GM23338 (cell line): ENCODE results near the gene SERPINE2. TPM values are rescaled to one million over a fixed set of nuclear protein-coding genes. Genes with fewer than 3 reads are reported as not detected.

Experiments used
- ATAC-seq: fragments of 200-7000 bp; cut with Tn5 transposase; 3 replicates; pipeline ENCODE4 v1.9.1; 2020
- DNase-seq: peaks from one replicate; pipeline ENCODE4 v3.0.0-alpha.2; 2015; ENCODE audit warnings: low spot score
- H2AFZ ChIP-seq: fragments of 200-600 bp; sonication (generic); 2 replicates; pipeline ENCODE4 v1.8.0; 2016; ENCODE audit warnings: antibody characterized with exemption, mild to moderate bottlenecking, moderate library complexity
- H3F3A ChIP-seq: fragments of 200-600 bp; sonication (generic); replicated peaks from 2 replicates; pipeline ENCODE4 v1.8.0; 2017; ENCODE audit warnings: antibody characterized with exemption, mixed run types, low read depth
- H3K27ac ChIP-seq: fragments of 200-600 bp; sonication (generic); 2 replicates; pipeline ENCODE4 v1.6.1; 2016; ENCODE audit warnings: low read depth
- H3K27me3 ChIP-seq: fragments of 200-600 bp; sonication (generic); 2 replicates; pipeline ENCODE4 v1.8.0; 2016; ENCODE audit warnings: mild to moderate bottlenecking, mixed run types, moderate library complexity; ENCODE audit not compliant: insufficient read depth
- H3K36me3 ChIP-seq: fragments of 200-600 bp; sonication (generic); 2 replicates; pipeline ENCODE4 v1.8.0; 2016; ENCODE audit warnings: mild to moderate bottlenecking; ENCODE audit not compliant: insufficient read depth
- H3K4me1 ChIP-seq: fragments of 200-600 bp; sonication (generic); 2 replicates; pipeline ENCODE4 v1.8.0; 2016; ENCODE audit warnings: mild to moderate bottlenecking, moderate library complexity; ENCODE audit not compliant: insufficient read depth
- H3K4me2 ChIP-seq: fragments of 200-600 bp; sonication (generic); 2 replicates; pipeline ENCODE4 v1.7.1; 2017; ENCODE audit warnings: mixed run types
- H3K4me3 ChIP-seq: fragments of 200-600 bp; sonication (generic); 2 replicates; pipeline ENCODE4 v1.6.1; 2016; ENCODE audit warnings: mixed run types
- H3K79me2 ChIP-seq: fragments of 200-600 bp; sonication (generic); replicated peaks from 2 replicates; pipeline ENCODE4 v1.8.0; 2017; ENCODE audit warnings: mild to moderate bottlenecking; ENCODE audit not compliant: insufficient read depth
- H3K9me2 ChIP-seq: fragments of 200-600 bp; sonication (generic); 2 replicates; pipeline ENCODE4 v1.8.0; 2017; ENCODE audit not compliant: insufficient read depth
- H4K20me1 ChIP-seq: fragments of 200-600 bp; sonication (generic); replicated peaks from 2 replicates; pipeline ENCODE4 v1.8.0; 2017; ENCODE audit warnings: mild to moderate bottlenecking; ENCODE audit not compliant: insufficient read depth
- H3K27ac Mint-ChIP-seq: 2 replicates; pipeline ENCODE4 v1.8.0; 2020; ENCODE audit warnings: inconsistent platforms, mild to moderate bottlenecking, moderate library complexity, mixed read lengths
- H3K27me3 Mint-ChIP-seq: 3 replicates; pipeline ENCODE4 v1.8.0; 2022; ENCODE audit warnings: low read depth, mild to moderate bottlenecking, moderate library complexity, mixed read lengths, inconsistent platforms; ENCODE audit not compliant: insufficient read depth, poor library complexity
- H3K36me3 Mint-ChIP-seq: 3 replicates; pipeline ENCODE4 v1.8.0; 2021; ENCODE audit warnings: low read depth, mild to moderate bottlenecking, inconsistent platforms, moderate library complexity, mixed read lengths
- H3K4me1 Mint-ChIP-seq: 3 replicates; pipeline ENCODE4 v1.8.0; 2020; ENCODE audit warnings: mild to moderate bottlenecking, inconsistent platforms, mixed read lengths
- H3K4me3 Mint-ChIP-seq: 3 replicates; pipeline ENCODE4 v1.8.0; 2021; ENCODE audit warnings: moderate library complexity, mild to moderate bottlenecking, inconsistent platforms, mixed read lengths
- H3K9me3 Mint-ChIP-seq: 3 replicates; pipeline ENCODE4 v1.8.0; 2020; ENCODE audit warnings: moderate library complexity, mild to moderate bottlenecking, inconsistent platforms, mixed read lengths
- CREB1 ChIP-seq: fragments of 250-450 bp; sonication (Bioruptor Pico); IDR thresholded peaks from 2 replicates; pipeline ENCODE4 v1.5.0; 2020; ENCODE audit warnings: low read depth, mild to moderate bottlenecking, moderate library complexity
- CTCF ChIP-seq, 2 experiments: fragments of 200-600 bp in 1 of 2; sonication (generic) in 1 of 2; conservative IDR thresholded peaks; 2 replicates each; pipeline versions ENCODE4 v1.5.1 to v1.6.1; 2016 to 2017; ENCODE audit warnings: antibody characterized with exemption in 2 of 2, low read depth in 2 of 2, mild to moderate bottlenecking in 2 of 2, moderate library complexity in 1 of 2
- ETS1 ChIP-seq: IDR thresholded peaks from 2 replicates; pipeline ENCODE4 v1.6.1; 2016; ENCODE audit warnings: antibody characterized with exemption
- EZH2 ChIP-seq: fragments of 200-600 bp; sonication (generic); IDR thresholded peaks from one replicate; pipeline ENCODE4 v1.8.0; 2017; ENCODE audit warnings: antibody characterized with exemption, mild to moderate bottlenecking, low read depth; ENCODE audit not compliant: unreplicated experiment
- EZH2phosphoT487 ChIP-seq: fragments of 200-600 bp; sonication (generic); IDR thresholded peaks from one replicate; pipeline ENCODE4 v1.8.1; 2018; ENCODE audit warnings: antibody characterized with exemption; ENCODE audit not compliant: unreplicated experiment
- JUNB ChIP-seq: IDR thresholded peaks from one replicate; pipeline ENCODE4 v1.6.1; 2016; ENCODE audit warnings: antibody characterized with exemption; ENCODE audit not compliant: unreplicated experiment
- NANOG ChIP-seq: IDR thresholded peaks from 2 replicates; pipeline ENCODE4 v1.6.1; 2016; ENCODE audit warnings: antibody characterized with exemption, borderline replicate concordance
- POLR2AphosphoS5 ChIP-seq: IDR thresholded peaks from 2 replicates; pipeline ENCODE4 v1.6.1; 2016; ENCODE audit warnings: antibody characterized with exemption, low read depth
- REST ChIP-seq: IDR thresholded peaks from one replicate; pipeline ENCODE4 v1.6.1; 2018; ENCODE audit warnings: antibody characterized with exemption; ENCODE audit not compliant: unreplicated experiment
- STAT1 ChIP-seq: IDR thresholded peaks from one replicate; pipeline ENCODE4 v1.6.1; 2016; ENCODE audit warnings: antibody characterized with exemption; ENCODE audit not compliant: unreplicated experiment
- ZNF114 ChIP-seq: fragments of 250-450 bp; sonication (Bioruptor Pico); IDR thresholded peaks from 2 replicates; pipeline ENCODE4 v1.5.0; 2020; ENCODE audit warnings: mild to moderate bottlenecking, moderate library complexity
- ZNF331 ChIP-seq: fragments of 250-450 bp; sonication (Bioruptor Pico); IDR thresholded peaks from 2 replicates; pipeline ENCODE4 v1.5.0; 2020; ENCODE audit warnings: low read depth, mild to moderate bottlenecking, moderate library complexity
- polyA plus RNA-seq: library from polyadenylated mRNA; unstranded; fragments of >200 nt; fragmentation: Nextera tagmentation; extraction: Ambion mirVana; gene quantifications from 2 replicates; pipeline ENCODE4 v1.2.1, GENCODE V29; 2016
- total RNA-seq: library from RNA; depleted of rRNA; stranded (reverse); fragments of >200 nt; shearing (Covaris generic); gene quantifications from 2 replicates; pipeline ENCODE4 v1.2.3, GENCODE V29; 2014

Gene SERPINE2
- total and polyA plus RNA-seq, 2 experiments from 2014 or later, result 38.6 to 44.2 TPM

- TF ChIP-seq REST (no peak), JUNB (no peak), ZNF331 (CRISPR knock-in tag) (no peak), ETS1 (no peak), CTCF (conservative IDR thresholded peaks at IDR 0.05; ENCODE audit: low read depth in 2 of 2) (no peak)
Observed at GRCh38 chr2:223932816-223933800, 106.0 kb downstream of the SERPINE2 start (continued).

GRCh38 chr2:223930103-223930976, 108.7 kb downstream of the SERPINE2 start:
- no peak overlapping the region for H2AFZ ChIP-seq
- H3K4me3 ChIP-seq, result no peak overlapping the region
- DNase-seq (peak; percentile 31), ATAC-seq (peak; percentile 61)
- no peaks in the 10 kb centered on the region for H3K36me3 ChIP-seq
- H3K79me2 ChIP-seq, result peaks cover 100% of the 10 kb centered on the region
- peaks cover 40% of the 10 kb centered on the region for H3K4me1 Mint-ChIP-seq
- H4K20me1 ChIP-seq, result peaks cover 9% of the 10 kb centered on the region
- 0 out of 2 replicates have a peak overlapping the region, but pooled peaks have one; percentile 46 for H3K27ac ChIP-seq
- H3K9me2 ChIP-seq, result no peaks in the 10 kb centered on the region
- no peaks in the 10 kb centered on the region for H3K27me3 ChIP-seq
- H3K27ac Mint-ChIP-seq, result peak overlapping the region; percentile 46
- peaks cover 8% of the 10 kb centered on the region for H3K27me3 Mint-ChIP-seq
- H3K4me3 Mint-ChIP-seq, result no peak overlapping the region
- H3F3A ChIP-seq, result no peaks in the 10 kb centered on the region
- H3K36me3 Mint-ChIP-seq, result peaks cover 33% of the 10 kb centered on the region; the same call in 2 of the 3 replicates
- H3K4me1 ChIP-seq, result peaks cover 39% of the 10 kb centered on the region
- H3K4me2 ChIP-seq, result peak overlapping the region; percentile 31
- peaks cover 7% of the 10 kb centered on the region; the same call in 2 of the 3 replicates for H3K9me3 Mint-ChIP-seq
- no peak for TF ChIP-seq CTCF (conservative IDR thresholded peaks at IDR 0.05; ENCODE audit: low read depth in 2 of 2)
- no peak for TF ChIP-seq CREB1 (CRISPR knock-in tag)
- no peak for TF ChIP-seq ZNF114 (CRISPR knock-in tag)
- TF ChIP-seq STAT1, result no peak
- TF ChIP-seq EZH2, result no peak
- TF ChIP-seq POLR2AphosphoS5, result no peak
- TF ChIP-seq NANOG, result no peak
- TF ChIP-seq ZNF331 (CRISPR knock-in tag), result no peak
- no peak for TF ChIP-seq JUNB
- TF ChIP-seq EZH2phosphoT487, result no peak
